ENCODE data around the gene FGGY.

FGGY gene

DNA sequence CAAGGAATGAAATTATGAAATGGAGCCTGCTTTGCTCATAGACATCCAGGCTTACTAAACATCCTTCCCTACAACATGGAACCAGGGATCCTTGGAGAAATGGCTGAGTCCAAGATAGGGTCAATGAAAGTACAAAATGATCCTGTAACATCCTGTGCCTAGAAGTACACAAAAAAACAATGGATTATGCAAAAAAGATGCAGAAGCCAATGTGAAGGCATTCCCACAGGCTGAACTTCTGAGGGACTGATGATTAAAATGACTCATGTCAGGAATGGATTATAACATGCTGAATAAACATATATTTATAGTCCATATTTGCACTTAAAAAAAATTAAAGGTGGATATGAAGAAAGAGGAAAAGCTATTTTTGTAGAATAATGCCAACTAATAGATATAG, 507.4 kb downstream of the FGGY start:
- TF ChIP-seq POLR2A (IDR thresholded peaks at IDR 0.05; ENCODE audit: extremely low read depth, insufficient read length) (no peak), MYC (IDR thresholded peaks at IDR 0.05; ENCODE audit: low read depth, low read length) (no peak)
- TF ChIP-seq, protein P1, sequence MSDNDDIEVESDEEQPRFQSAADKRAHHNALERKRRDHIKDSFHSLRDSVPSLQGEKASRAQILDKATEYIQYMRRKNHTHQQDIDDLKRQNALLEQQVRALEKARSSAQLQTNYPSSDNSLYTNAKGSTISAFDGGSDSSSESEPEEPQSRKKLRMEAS (IDR thresholded peaks at IDR 0.05; ENCODE audit: low read depth, low read length), result no peak
- TF ChIP-seq, protein P2, sequence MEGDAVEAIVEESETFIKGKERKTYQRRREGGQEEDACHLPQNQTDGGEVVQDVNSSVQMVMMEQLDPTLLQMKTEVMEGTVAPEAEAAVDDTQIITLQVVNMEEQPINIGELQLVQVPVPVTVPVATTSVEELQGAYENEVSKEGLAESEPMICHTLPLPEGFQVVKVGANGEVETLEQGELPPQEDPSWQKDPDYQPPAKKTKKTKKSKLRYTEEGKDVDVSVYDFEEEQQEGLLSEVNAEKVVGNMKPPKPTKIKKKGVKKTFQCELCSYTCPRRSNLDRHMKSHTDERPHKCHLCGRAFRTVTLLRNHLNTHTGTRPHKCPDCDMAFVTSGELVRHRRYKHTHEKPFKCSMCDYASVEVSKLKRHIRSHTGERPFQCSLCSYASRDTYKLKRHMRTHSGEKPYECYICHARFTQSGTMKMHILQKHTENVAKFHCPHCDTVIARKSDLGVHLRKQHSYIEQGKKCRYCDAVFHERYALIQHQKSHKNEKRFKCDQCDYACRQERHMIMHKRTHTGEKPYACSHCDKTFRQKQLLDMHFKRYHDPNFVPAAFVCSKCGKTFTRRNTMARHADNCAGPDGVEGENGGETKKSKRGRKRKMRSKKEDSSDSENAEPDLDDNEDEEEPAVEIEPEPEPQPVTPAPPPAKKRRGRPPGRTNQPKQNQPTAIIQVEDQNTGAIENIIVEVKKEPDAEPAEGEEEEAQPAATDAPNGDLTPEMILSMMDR (IDR thresholded peaks at IDR 0.05; ENCODE audit: low read depth, low read length), result no peak
- DNase-seq (ENCODE audit: low read depth), result no peak
- no peak overlapping the region for H3K4me3 ChIP-seq (ENCODE audit: low read depth, low read length)

DNA sequence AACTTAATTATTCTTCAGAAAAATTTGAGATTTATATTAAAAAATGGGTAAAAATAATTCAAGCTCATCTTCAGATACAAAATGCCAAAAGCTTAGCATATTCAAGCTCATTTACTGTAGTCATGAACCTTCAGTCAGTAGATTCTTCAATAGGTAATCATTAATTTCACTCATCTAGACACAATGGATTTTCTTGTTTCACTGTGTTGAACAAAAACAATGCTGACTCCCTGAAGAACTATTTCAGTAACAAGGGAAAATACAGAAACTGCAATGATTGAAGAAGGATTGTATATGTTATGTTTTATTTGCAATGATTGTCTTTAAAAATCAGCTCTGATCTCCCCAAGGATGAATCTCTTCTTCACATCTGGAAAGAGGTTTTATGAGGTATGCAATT, 508.7 kb downstream of the FGGY start:
- DNase-seq (ENCODE audit: low read depth), result no peak
- H3K4me3 ChIP-seq (ENCODE audit: low read depth, low read length), result no peak overlapping the region
- no peak for TF ChIP-seq POLR2A (IDR thresholded peaks at IDR 0.05; ENCODE audit: extremely low read depth, insufficient read length)
- TF ChIP-seq, protein P1 (IDR thresholded peaks at IDR 0.05; ENCODE audit: low read depth, low read length), result no peak
- TF ChIP-seq, protein P2 (IDR thresholded peaks at IDR 0.05; ENCODE audit: low read depth, low read length), result no peak
- TF ChIP-seq MYC (IDR thresholded peaks at IDR 0.05; ENCODE audit: low read depth, low read length), result no peak
